GM21723 (cell line): ENCODE data around the gene ZIC3.

Experiments used
- ATAC-seq: cut with Tn5 transposase; IDR thresholded peaks from one replicate; pipeline ENCODE4 v1.9.1; 2021; ENCODE audit warnings: mild to moderate bottlenecking, moderate library complexity; ENCODE audit not compliant: unreplicated experiment

Gene ZIC3

GRCh38 chrX:137573324-137574101 lies 7.6 kb downstream of the ZIC3 start:
- no peak for ATAC-seq

DNA sequence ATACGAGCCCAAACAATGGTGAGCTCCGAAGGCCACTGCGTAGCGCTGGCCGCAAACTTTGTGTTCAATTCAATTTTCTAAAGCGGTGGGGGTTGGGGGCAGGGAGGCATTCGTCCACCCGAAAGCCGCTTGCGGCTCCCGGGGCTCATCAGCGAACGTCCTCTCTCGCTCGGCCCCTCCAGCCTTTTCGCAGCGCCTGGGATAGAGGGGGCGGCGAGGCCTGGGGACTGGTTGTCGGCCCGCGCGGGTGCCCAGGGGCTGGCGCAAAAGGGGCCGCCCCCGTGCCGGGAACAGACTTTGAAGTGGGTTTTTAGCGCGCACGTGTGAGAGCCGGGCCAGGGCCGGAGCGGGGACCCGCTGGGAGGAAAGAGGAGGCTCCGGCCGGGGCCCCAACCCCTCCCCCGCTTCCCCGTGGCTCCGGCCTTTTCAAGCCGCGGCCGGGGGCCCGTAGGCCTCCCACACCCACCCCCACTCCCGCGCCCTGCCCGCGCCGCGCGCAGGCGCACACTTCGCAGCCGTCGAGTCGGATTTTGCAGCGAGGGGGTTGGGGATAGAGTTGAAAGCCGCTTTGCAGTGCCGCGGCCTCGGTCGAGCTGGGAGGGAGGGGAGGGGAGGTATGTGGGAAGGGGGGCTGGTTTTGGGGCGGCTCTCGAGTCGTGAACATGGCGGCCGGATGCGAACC lies 8.3 kb downstream of the ZIC3 start:
- no peak for ATAC-seq

- no peak for ATAC-seq
Observed at GRCh38 chrX:137574784-137575293, 8.9 kb downstream of the ZIC3 start.

DNA sequence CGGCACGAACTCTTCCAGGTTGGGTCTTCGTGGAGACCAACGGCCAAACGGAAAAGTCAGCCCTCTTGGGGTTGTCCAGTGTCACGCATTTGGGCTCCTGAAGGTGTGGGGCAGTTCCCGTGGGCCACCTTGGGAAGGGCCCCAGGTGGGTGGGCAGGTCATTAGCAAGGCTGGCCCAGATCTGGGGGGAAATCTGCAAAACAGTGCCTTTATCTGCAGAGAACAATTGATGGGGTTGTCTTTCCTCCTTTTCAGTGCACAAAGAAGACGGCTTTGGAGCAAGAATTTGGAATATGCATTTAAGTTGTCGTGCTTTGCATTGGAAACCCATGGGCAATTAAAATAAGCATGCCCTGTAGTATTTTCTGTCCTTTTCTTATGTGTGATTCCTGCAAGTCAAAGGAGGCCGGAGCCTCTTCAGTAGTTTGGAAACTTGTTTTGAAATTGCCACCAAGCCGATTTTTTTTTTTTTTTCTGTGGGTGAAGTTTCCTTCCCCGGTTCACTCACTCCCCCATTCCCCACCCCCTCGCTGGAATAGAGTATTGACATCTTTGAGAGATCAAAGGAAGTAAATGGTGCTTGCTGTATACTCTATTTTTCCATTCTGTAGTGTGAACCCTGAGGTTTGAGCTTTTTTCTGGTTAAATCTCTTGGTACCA lies 9.8 kb downstream of the ZIC3 start:
- ATAC-seq = no peak

- no peak for ATAC-seq
Observed at GRCh38 chrX:137587151-137587550, 21.2 kb downstream of the ZIC3 start.

DNA sequence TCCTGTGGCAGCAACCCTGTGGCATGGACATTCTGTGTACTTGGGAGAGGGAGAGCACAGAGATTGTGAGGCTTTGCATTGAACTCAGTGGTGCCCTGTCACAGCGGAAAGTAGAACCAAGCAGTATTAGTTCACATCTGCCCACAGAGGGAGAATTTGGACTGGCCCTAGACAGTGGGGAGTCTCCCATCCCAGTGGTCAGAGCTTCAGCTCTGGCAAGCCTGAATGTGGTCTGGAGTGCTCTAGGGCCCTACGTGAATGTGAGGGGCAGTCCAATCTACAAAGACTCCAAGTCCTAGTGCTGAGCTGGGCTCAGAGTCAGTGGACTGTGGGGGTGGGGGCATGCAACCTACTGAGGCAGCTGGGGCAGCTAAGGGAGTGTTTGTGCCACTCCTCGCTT lies 34.8 kb downstream of the ZIC3 start:
- no peak for ATAC-seq
